IMR-90 (cell line): ENCODE measurements around the gene LRRC15. TPM values are rescaled to one million over a fixed set of nuclear protein-coding genes. Genes with fewer than 3 reads are reported as not detected.

Experiments
- ATAC-seq: fragments of 200-7000 bp; cut with Tn5 transposase; 2 replicates; pipeline ENCODE4 v1.9.1; 2020; ENCODE audit warnings: low read depth, mild to moderate bottlenecking, moderate library complexity
- BruUV-seq: library from RNA; stranded (reverse); fragments of 400-500 nt; replicated peaks from 2 replicates; lab custom pipeline; 2021; lab: Mats Ljungman, UMichigan
- CTCF ChIA-PET: fragments of 300-600 bp; formaldehyde crosslinking; extraction: SDS; loops from one replicate; lab custom pipeline; 2021; ENCODE audit warnings: antibody characterized with exemption; lab: Yijun Ruan, JAX
- POLR2A ChIA-PET: fragments of 300-600 bp; sonication (Branson Sonifier 250); formaldehyde crosslinking; loops from one replicate; lab custom pipeline; 2022; ENCODE audit warnings: antibody characterized with exemption; ENCODE audit not compliant: unreplicated experiment; lab: Charles Lee
- DNase-seq: peaks from one replicate; pipeline ENCODE4 v3.0.0; 2013
- H2AFZ ChIP-seq: replicated peaks from 2 replicates; pipeline ENCODE3; 2013; ENCODE audit warnings: low read length, mild to moderate bottlenecking; ENCODE audit not compliant: poor library complexity
- H2AK5ac ChIP-seq: 2 replicates; pipeline ENCODE4 v1.6.1; 2013; ENCODE audit warnings: low read depth, low read length, inconsistent platforms
- H2AK9ac ChIP-seq: replicated peaks from 2 replicates; pipeline ENCODE3; 2013; ENCODE audit warnings: mild to moderate bottlenecking, low read depth, low read length, moderate library complexity; ENCODE audit not compliant: poor library complexity
- H2BK120ac ChIP-seq: 2 replicates; pipeline ENCODE4 v1.6.1; 2013; ENCODE audit warnings: low read depth, low read length, inconsistent platforms
- H2BK15ac ChIP-seq: 3 replicates; pipeline ENCODE4 v1.6.1; 2013; ENCODE audit warnings: low read depth, low read length, inconsistent platforms
- H2BK20ac ChIP-seq: 2 replicates; pipeline ENCODE4 v1.6.1; 2013; ENCODE audit warnings: low read depth, mild to moderate bottlenecking, inconsistent platforms, low read length, moderate library complexity
- H2BK5ac ChIP-seq: 2 replicates; pipeline ENCODE4 v1.6.1; 2013; ENCODE audit warnings: mild to moderate bottlenecking, low read depth, low read length, inconsistent platforms; ENCODE audit not compliant: poor library complexity, severe bottlenecking
- H3K14ac ChIP-seq: replicated peaks from 2 replicates; pipeline ENCODE4 v1.6.1; 2013; ENCODE audit warnings: low read depth, low read length, inconsistent platforms
- H3K18ac ChIP-seq: 2 replicates; pipeline ENCODE4 v1.6.1; 2013; ENCODE audit warnings: low read depth, low read length, control low read depth
- H3K23ac ChIP-seq: 2 replicates; pipeline ENCODE4 v1.6.1; 2013; ENCODE audit warnings: low read depth, low read length, inconsistent platforms
- H3K27ac ChIP-seq: 2 replicates; pipeline ENCODE4 v1.5.1; 2013; ENCODE audit warnings: mild to moderate bottlenecking, control low read depth, low read length; ENCODE audit not compliant: insufficient read depth
- H3K27me3 ChIP-seq: 2 replicates; pipeline ENCODE4 v1.6.1; 2013; ENCODE audit warnings: low read length; ENCODE audit not compliant: control insufficient read depth, insufficient read depth
- H3K36me3 ChIP-seq: 2 replicates; pipeline ENCODE4 v1.6.1; 2013; ENCODE audit warnings: low read length, mixed read lengths; ENCODE audit not compliant: control insufficient read depth, insufficient read depth
- H3K4ac ChIP-seq: 2 replicates; pipeline ENCODE4 v1.6.1; 2013; ENCODE audit warnings: low read depth, low read length, inconsistent platforms
- H3K4me1 ChIP-seq: 2 replicates; pipeline ENCODE4 v1.6.1; 2013; ENCODE audit warnings: low read length, mixed read lengths; ENCODE audit not compliant: control insufficient read depth, insufficient read depth
- H3K4me2 ChIP-seq: 2 replicates; pipeline ENCODE4 v1.6.1; 2013; ENCODE audit warnings: low read depth, mild to moderate bottlenecking, control low read depth, low read length, moderate library complexity
- H3K4me3 ChIP-seq: 2 replicates; pipeline ENCODE4 v1.5.1; 2013; ENCODE audit warnings: low read depth, mild to moderate bottlenecking, control low read depth, low read length, moderate library complexity; ENCODE audit not compliant: insufficient read depth
- H3K56ac ChIP-seq: 2 replicates; pipeline ENCODE4 v1.6.1; 2013; ENCODE audit warnings: low read length, inconsistent platforms; ENCODE audit not compliant: insufficient read depth; ENCODE audit errors: extremely low read depth
- H3K79me1 ChIP-seq, 2 experiments: 2 replicates each; pipeline ENCODE4 v1.6.1; 2013; ENCODE audit warnings: low read length in 2 of 2, inconsistent platforms in 1 of 2, low read depth in 1 of 2
- H3K9ac ChIP-seq: 2 replicates; pipeline ENCODE4 v1.6.1; 2013; ENCODE audit warnings: low read depth, low read length, control low read depth
- H3K9me1 ChIP-seq: 2 replicates; pipeline ENCODE4 v1.6.1; 2013; ENCODE audit warnings: low read length, inconsistent platforms; ENCODE audit not compliant: insufficient read depth
- H3K9me3 ChIP-seq: 2 replicates; pipeline ENCODE4 v1.6.1; 2013; ENCODE audit warnings: low read length; ENCODE audit not compliant: control insufficient read depth, insufficient read depth
- H4K20me1 ChIP-seq: 2 replicates; pipeline ENCODE4 v1.6.1; 2013; ENCODE audit warnings: low read length, inconsistent platforms; ENCODE audit not compliant: insufficient read depth
- H4K5ac ChIP-seq: 2 replicates; pipeline ENCODE4 v1.6.1; 2013; ENCODE audit warnings: mild to moderate bottlenecking, low read depth, low read length, control low read depth
- H4K8ac ChIP-seq, 2 experiments: 2 replicates each; pipeline ENCODE4 v1.6.1; 2013; ENCODE audit warnings: low read depth in 2 of 2, low read length in 2 of 2, control low read depth in 1 of 2, inconsistent platforms in 1 of 2
- H4K91ac ChIP-seq: 2 replicates; pipeline ENCODE4 v1.6.1; 2013; ENCODE audit warnings: low read depth, low read length, inconsistent platforms; ENCODE audit not compliant: insufficient read depth
- CEBPB ChIP-seq: IDR thresholded peaks from 2 replicates; pipeline ENCODE4 v1.6.1; 2012; ENCODE audit warnings: low read depth, low read length, improper control_type of control experiment
- RAD21 ChIP-seq: IDR thresholded peaks from 2 replicates; pipeline ENCODE4 v1.6.1; 2012; ENCODE audit warnings: low read length, improper control_type of control experiment
- WGBS, 2 experiments: methylation state at CpG; one replicate each; pipeline versions ENCODE4 v1.1.5 to v1.1.7; 2013; ENCODE audit warnings: missing lambda C conversion rate in 2 of 2; ENCODE audit not compliant: insufficient read length in 1 of 2; ENCODE audit errors: extremely low coverage in 2 of 2; 5-methylcytosine and 5-hydroxymethylcytosine counted together
- dilution Hi-C: fragments of 300-500 bp; cut with HindIII; formaldehyde crosslinking; loops from one replicate; pipeline ENCODE4 v1.14.3; 2018; ENCODE audit warnings: low sequenced_read_pairs; ENCODE audit not compliant: unreplicated experiment
- in situ Hi-C: fragments of 300-500 bp; cut with MboI; formaldehyde crosslinking; loops from 3 replicates; pipeline ENCODE4 v1.14.3; 2019; ENCODE audit warnings: low sequenced_read_pairs, inconsistent platforms, mixed read lengths
- intact Hi-C: fragments of 100-400 bp; cut with micrococcal nuclease; formaldehyde crosslinking; loops from 2 replicates; pipeline ENCODE4 v1.10.0; 2022
- polyA plus RNA-seq, 3 experiments: library from polyadenylated mRNA; depleted of rRNA; stranded (reverse); fragments of >200 nt; gene quantifications; 2 replicates each; pipeline ENCODE4 v1.2.3, GENCODE V29; 2012; ENCODE audit warnings: low replicate concordance in 1 of 3
- total RNA-seq: library from RNA; depleted of rRNA; stranded (reverse); fragments of >200 nt; gene quantifications from 2 replicates; pipeline ENCODE4 v1.2.3, GENCODE V29; 2012

Gene LRRC15
- total and polyA plus RNA-seq, 2 of the 4 experiments (the other 2 are of a cell fraction): 2.5 to 9.0 TPM

DNA sequence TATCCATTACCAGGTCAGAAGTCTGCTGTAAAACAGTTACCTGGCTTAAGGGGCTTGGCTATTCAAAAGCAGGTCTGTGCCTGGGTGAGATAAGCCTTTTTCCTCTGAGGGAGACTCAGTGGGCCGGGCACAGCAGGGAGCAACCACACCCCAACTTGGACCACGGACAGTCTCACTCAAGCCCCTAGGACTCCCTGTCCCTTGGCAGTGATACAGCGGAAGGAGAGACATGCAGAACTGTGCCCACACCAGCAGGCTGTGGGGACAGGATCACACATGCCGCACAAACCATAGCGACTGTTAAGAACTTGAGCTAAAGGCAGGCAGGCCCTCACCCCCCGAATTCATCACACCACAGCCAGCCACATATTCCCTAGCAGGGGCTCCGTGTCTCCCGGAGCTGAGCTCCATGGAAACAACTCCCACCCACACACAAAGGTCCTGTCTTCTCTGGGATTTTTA is 32.4 kb upstream of the LRRC15 start:
- Histone ChIP-seq H3K23ac (no peak overlapping the region), H2AFZ (no peak overlapping the region), H3K4ac (no peak overlapping the region), H3K56ac (no peak overlapping the region), H3K79me1 (no peaks in the 10 kb centered on the region), H2BK15ac (no peak overlapping the region), H3K9me3 (no peaks in the 10 kb centered on the region; the same call in 1 of the 2 replicates), H4K8ac (no peak overlapping the region), H3K9ac (no peak overlapping the region), H3K27me3 (peaks cover 12% of the 10 kb centered on the region; the same call in 1 of the 2 replicates), H2AK5ac (no peak overlapping the region), H3K9me1 (no peaks in the 10 kb centered on the region), H4K20me1 (no peaks in the 10 kb centered on the region; the same call in 1 of the 2 replicates), H4K91ac (no peak overlapping the region), H2BK5ac (no peak overlapping the region), H3K36me3 (peaks cover 8% of the 10 kb centered on the region), H3K14ac (no peak overlapping the region), H3K4me1 (peaks cover 4% of the 10 kb centered on the region; the same call in 1 of the 2 replicates), H3K4me2 (no peak overlapping the region), H2BK20ac (no peak overlapping the region), H3K18ac (no peak overlapping the region), H2AK9ac (no peak overlapping the region), H4K5ac (no peak overlapping the region), H2BK120ac (no peak overlapping the region), H3K4me3 (no peak overlapping the region), H3K27ac (no peak overlapping the region)
- TF ChIP-seq RAD21 (no peak), CEBPB (no peak)
- BruUV-seq: no TSS peak
- WGBS, 2 experiments: 67% methylated on average over 6 of the region's 8 CpGs; no CpG with 5 or more reads in 1 of the 2 experiments
- intact Hi-C loops (loop anchor here (10.0 kb wide), 1 partner anchor 267 kb away; the partner anchor contains the start of gene HES1), in situ Hi-C loops (no loop called here), dilution Hi-C loops (no loop called here)
- ATAC-seq: no peak
- DNase-seq: no peak
- POLR2A ChIA-PET: interaction anchor here (0.6 kb wide), 1 partner anchor 62 kb away, joined by 5 read pairs; no protein-coding TSS in a partner anchor
- CTCF ChIA-PET: interaction anchor here (0.7 to 2.4 kb wide), 2 partner anchors 59 to 193 kb away, joined by 4 to 10 read pairs; no protein-coding TSS in a partner anchor
